HG02571 (cell line): ENCODE measurements around the gene PRELID3B.

Experiments
- ATAC-seq: cut with Tn5 transposase; IDR thresholded peaks from one replicate; pipeline ENCODE4 v1.9.1; 2021; ENCODE audit warnings: mild to moderate bottlenecking, moderate library complexity; ENCODE audit not compliant: unreplicated experiment

The PRELID3B gene

GRCh38 chr20:58997141-58997770 lies 45.3 kb downstream of the PRELID3B start:
- ATAC-seq: no peak

- ATAC-seq: no peak
These were observed 46.4 kb downstream of the PRELID3B start for GRCh38 chr20:58996226-58996611.

GRCh38 chr20:58995461-58996225 lies 46.9 kb downstream of the PRELID3B start:
- ATAC-seq: no peak

GRCh38 chr20:58994390-58995159 lies 48.0 kb downstream of the PRELID3B start:
- no peak for ATAC-seq

- ATAC-seq: no peak
These were observed 49.0 kb downstream of the PRELID3B start for GRCh38 chr20:58993332-58994248.

- ATAC-seq: no peak
These were observed 49.7 kb downstream of the PRELID3B start for GRCh38 chr20:58992911-58993310.

- no peak for ATAC-seq
These were observed 50.9 kb downstream of the PRELID3B start for GRCh38 chr20:58991715-58992114.

- ATAC-seq: no peak
These were observed 51.7 kb downstream of the PRELID3B start for GRCh38 chr20:58990651-58991445.

- ATAC-seq: no peak
These were observed 53.4 kb downstream of the PRELID3B start for GRCh38 chr20:58989196-58989595.

GRCh38 chr20:58988565-58988882 lies 54.1 kb downstream of the PRELID3B start:
- ATAC-seq: no peak

GRCh38 chr20:58987790-58988564 lies 54.6 kb downstream of the PRELID3B start:
- no peak for ATAC-seq

- ATAC-seq: no peak
These were observed 55.5 kb downstream of the PRELID3B start for GRCh38 chr20:58986968-58987517.

GRCh38 chr20:58986286-58986967 lies 56.2 kb downstream of the PRELID3B start:
- ATAC-seq: no peak

GRCh38 chr20:58985656-58986055 lies 56.9 kb downstream of the PRELID3B start:
- ATAC-seq: no peak

- ATAC-seq: no peak
These were observed 57.9 kb downstream of the PRELID3B start for GRCh38 chr20:58984691-58985090.
